Stimulated activated CD8-positive, alpha-beta memory T cell treated with anti-CD3 and anti-CD28 coated beads, Interleukin-7, amount 100 ng/mL, for 1 hour (primary cell): Measurements from ENCODE around the gene SLC22A24.
"Not testable (repeated sequence)": the region's sequence is repeated elsewhere in the genome, so short reads cannot be mapped to it uniquely, and the experiment has no call there.

ENCODE experiments used
- DNase-seq, 2 donors: peaks; one replicate each; pipeline ENCODE4 v3.0.0-alpha.2; 2020; ENCODE audit warnings: low read depth in 2 of 2

The SLC22A24 gene

GRCh38 chr11:63144121-63144520 lies at the start of gene SLC22A24:
Gene SLC22A24 (minus strand): TSS chr11:63144221. CDS start chr11:63143779, 442 bp downstream.
- DNase-seq, result no peak

GRCh38 chr11:63180536-63180935 lies 36.5 kb upstream of the SLC22A24 start:
- no peak for DNase-seq

- no peak for DNase-seq
Measured at GRCh38 chr11:63179432-63180041, 35.5 kb upstream of the SLC22A24 start.

GRCh38 chr11:63177872-63178271 lies 33.9 kb upstream of the SLC22A24 start:
- no peak for DNase-seq

GRCh38 chr11:63165706-63166310 lies 21.8 kb upstream of the SLC22A24 start:
- DNase-seq, result no peak

- no peak for DNase-seq
Measured at GRCh38 chr11:63155794-63156193, 11.8 kb upstream of the SLC22A24 start.

- no peak for DNase-seq
Measured at GRCh38 chr11:63146581-63146980, 2.6 kb upstream of the SLC22A24 start.

GRCh38 chr11:63142459-63142858 lies 1.6 kb downstream of the SLC22A24 start:
- DNase-seq, result no peak

GRCh38 chr11:63132985-63133775 lies 10.8 kb downstream of the SLC22A24 start:
- DNase-seq, result no peak

GRCh38 chr11:63099555-63099954 lies 44.5 kb downstream of the SLC22A24 start:
- DNase-seq, result no peak

- no peak for DNase-seq
Measured at GRCh38 chr11:63080682-63081081, 63.3 kb downstream of the SLC22A24 start.

- not testable (repeated sequence) for DNase-seq
Measured at GRCh38 chr11:63046203-63046602, 97.8 kb downstream of the SLC22A24 start.

- no peak for DNase-seq
Measured at GRCh38 chr11:63042596-63042995, 101.4 kb downstream of the SLC22A24 start.

GRCh38 chr11:63032457-63032856 lies 111.6 kb downstream of the SLC22A24 start:
- no peak for DNase-seq
